H9 (cell line): Measurements from ENCODE around the gene CTAGE6. TPM values are rescaled to one million over a fixed set of nuclear protein-coding genes. Genes with fewer than 3 reads are reported as not detected.
"Not testable (repeated sequence)": the region's sequence is repeated elsewhere in the genome, so short reads cannot be mapped to it uniquely, and the experiment has no call there.

Experiments used
- DNase-seq: peaks from one replicate; pipeline ENCODE4 v3.0.0-alpha.2; 2017
- H2AFZ ChIP-seq: one replicate; pipeline ENCODE4 v1.6.1; 2013; ENCODE audit warnings: mild to moderate bottlenecking, low read length, control low read depth, moderate library complexity
- H2AK5ac ChIP-seq: 2 replicates; pipeline ENCODE4 v1.6.1; 2013; ENCODE audit warnings: low read length, control low read depth, mixed read lengths; ENCODE audit not compliant: insufficient read length
- H2BK120ac ChIP-seq: one replicate; pipeline ENCODE4 v1.6.1; 2013; ENCODE audit warnings: low read depth, mild to moderate bottlenecking, low read length, control low read depth, inconsistent platforms; ENCODE audit not compliant: poor library complexity, severe bottlenecking
- H2BK12ac ChIP-seq: 2 replicates; pipeline ENCODE4 v1.6.1; 2013; ENCODE audit warnings: low read length, control low read depth, mixed read lengths, low read depth; ENCODE audit not compliant: insufficient read length
- H2BK15ac ChIP-seq: 2 replicates; pipeline ENCODE4 v1.6.1; 2013; ENCODE audit warnings: low read depth, low read length, control low read depth
- H2BK20ac ChIP-seq: one replicate; pipeline ENCODE4 v1.6.1; 2013; ENCODE audit warnings: low read depth, mild to moderate bottlenecking, low read length, control low read depth, inconsistent platforms; ENCODE audit not compliant: poor library complexity, severe bottlenecking
- H2BK5ac ChIP-seq: 2 replicates; pipeline ENCODE4 v1.6.1; 2013; ENCODE audit warnings: low read length, control low read depth, mixed read lengths; ENCODE audit not compliant: insufficient read length
- H3K14ac ChIP-seq: 2 replicates; pipeline ENCODE4 v1.6.1; 2013; ENCODE audit warnings: low read length, control low read depth; ENCODE audit not compliant: insufficient read depth
- H3K18ac ChIP-seq: 2 replicates; pipeline ENCODE4 v1.6.1; 2013; ENCODE audit warnings: low read depth, mild to moderate bottlenecking, mixed read lengths, low read length, control low read depth; ENCODE audit not compliant: insufficient read length
- H3K23ac ChIP-seq: 2 replicates; pipeline ENCODE4 v1.6.1; 2013; ENCODE audit warnings: low read length, control low read depth, mixed read lengths, low read depth; ENCODE audit not compliant: insufficient read length
- H3K23me2 ChIP-seq: 2 replicates; pipeline ENCODE4 v1.6.1; 2013; ENCODE audit warnings: low read depth, mild to moderate bottlenecking, mixed read lengths, low read length, control low read depth; ENCODE audit not compliant: insufficient read length, poor library complexity, severe bottlenecking
- H3K27ac ChIP-seq: 2 replicates; pipeline ENCODE4 v1.5.1; 2013; ENCODE audit warnings: low read length, control low read depth, mixed read lengths, low read depth; ENCODE audit not compliant: insufficient read length
- H3K27me3 ChIP-seq: 2 replicates; pipeline ENCODE4 v1.6.1; 2013; ENCODE audit warnings: low read length, control low read depth, inconsistent platforms; ENCODE audit not compliant: insufficient read depth
- H3K4ac ChIP-seq: 2 replicates; pipeline ENCODE4 v1.6.1; 2013; ENCODE audit warnings: low read depth, mild to moderate bottlenecking, control low read depth, inconsistent platforms, low read length, moderate library complexity
- H3K4me1 ChIP-seq: 2 replicates; pipeline ENCODE4 v1.6.1; 2013; ENCODE audit warnings: low read length, control low read depth, inconsistent platforms; ENCODE audit not compliant: insufficient read depth
- H3K4me2 ChIP-seq: 2 replicates; pipeline ENCODE4 v1.6.1; 2013; ENCODE audit warnings: low read length, control low read depth, mixed read lengths; ENCODE audit not compliant: insufficient read length, insufficient read depth
- H3K56ac ChIP-seq: 2 replicates; pipeline ENCODE4 v1.6.1; 2013; ENCODE audit warnings: low read depth, mild to moderate bottlenecking, mixed read lengths, low read length, control low read depth; ENCODE audit not compliant: insufficient read length
- H3K79me1 ChIP-seq: 2 replicates; pipeline ENCODE4 v1.6.1; 2013; ENCODE audit warnings: low read depth, mild to moderate bottlenecking, moderate library complexity, low read length, control low read depth, inconsistent platforms; ENCODE audit not compliant: insufficient read depth, poor library complexity, severe bottlenecking
- H3K79me2 ChIP-seq: 2 replicates; pipeline ENCODE4 v1.6.1; 2013; ENCODE audit warnings: low read length, control low read depth, inconsistent platforms; ENCODE audit not compliant: insufficient read depth
- H3K9ac ChIP-seq: 2 replicates; pipeline ENCODE4 v1.6.1; 2013; ENCODE audit warnings: low read length, control low read depth, mixed read lengths; ENCODE audit not compliant: insufficient read length; ENCODE audit errors: extremely low read depth
- H3K9me3 ChIP-seq: one replicate; pipeline ENCODE4 v1.6.1; 2013; ENCODE audit warnings: low read depth, low read length, inconsistent platforms; ENCODE audit not compliant: control insufficient read depth
- H3T11ph ChIP-seq: one replicate; pipeline ENCODE4 v1.6.1; 2013; ENCODE audit warnings: mild to moderate bottlenecking, low read length, control low read depth, inconsistent platforms
- H4K20me1 ChIP-seq: one replicate; pipeline ENCODE4 v1.6.1; 2013; ENCODE audit not compliant: control insufficient read depth, insufficient read length, insufficient read depth
- H4K5ac ChIP-seq: 2 replicates; pipeline ENCODE4 v1.6.1; 2013; ENCODE audit warnings: low read depth, mild to moderate bottlenecking, mixed read lengths, low read length, control low read depth; ENCODE audit not compliant: insufficient read length
- H4K8ac ChIP-seq: replicated peaks from 2 replicates; pipeline ENCODE4 v1.6.1; 2013; ENCODE audit warnings: low read length, control low read depth, mixed read lengths, low read depth; ENCODE audit not compliant: insufficient read length
- H4K91ac ChIP-seq: 2 replicates; pipeline ENCODE4 v1.6.1; 2013; ENCODE audit warnings: low read depth, mild to moderate bottlenecking, moderate library complexity, mixed read lengths, low read length, control low read depth; ENCODE audit not compliant: insufficient read length
- H3K27ac Mint-ChIP-seq, 3 experiments: 2 replicates in 2 of 3; 3 replicates in 1 of 3; pipeline ENCODE4 v1.8.0; 2020 to 2021; ENCODE audit warnings: mixed read lengths in 3 of 3, mild to moderate bottlenecking in 1 of 3, moderate library complexity in 1 of 3
- H3K27me3 Mint-ChIP-seq: 2 replicates; pipeline ENCODE4 v1.8.0; 2021; ENCODE audit warnings: low read depth, mild to moderate bottlenecking, moderate library complexity, mixed read lengths
- H3K36me3 Mint-ChIP-seq, 3 experiments: 2 replicates in 2 of 3; 3 replicates in 1 of 3; pipeline ENCODE4 v1.8.0; 2020 to 2021; ENCODE audit warnings: low read depth in 3 of 3, mixed read lengths in 3 of 3; ENCODE audit not compliant: insufficient read depth in 1 of 3
- H3K4me1 Mint-ChIP-seq, 2 experiments: 2 replicates each; pipeline ENCODE4 v1.8.0; 2020; ENCODE audit warnings: mixed read lengths in 2 of 2
- H3K4me3 Mint-ChIP-seq, 2 experiments: 2 replicates in 1 of 2; 3 replicates in 1 of 2; pipeline ENCODE4 v1.8.0; 2020 to 2021; ENCODE audit warnings: mild to moderate bottlenecking in 2 of 2, mixed read lengths in 2 of 2, moderate library complexity in 1 of 2
- H3K9me3 Mint-ChIP-seq, 2 experiments: 2 replicates in 1 of 2; 3 replicates in 1 of 2; pipeline ENCODE4 v1.8.0; 2020; ENCODE audit warnings: mild to moderate bottlenecking in 2 of 2, mixed read lengths in 2 of 2, moderate library complexity in 1 of 2
- CTCF ChIP-seq: fragments of 200-600 bp; sonication (generic); conservative IDR thresholded peaks from 3 replicates; pipeline ENCODE4 v1.8.0; 2021; ENCODE audit warnings: antibody characterized with exemption, mild to moderate bottlenecking
- WGBS: extraction: QIAGEN DNeasy Blood & Tissue Kit; methylation state at CpG from one replicate; pipeline ENCODE4 v1.1.7; 2013; ENCODE audit warnings: missing lambda C conversion rate, low lambda C conversion rate, mixed read lengths; ENCODE audit not compliant: insufficient read length; ENCODE audit errors: extremely low coverage; 5-methylcytosine and 5-hydroxymethylcytosine counted together
- total RNA-seq: library from RNA; stranded (reverse); gene quantifications from 2 replicates; pipeline ENCODE4 v1.2.1, GENCODE V29; 2021

The CTAGE6 gene
- total RNA-seq, 1 experiment from 2014 or later: not detected

DNA sequence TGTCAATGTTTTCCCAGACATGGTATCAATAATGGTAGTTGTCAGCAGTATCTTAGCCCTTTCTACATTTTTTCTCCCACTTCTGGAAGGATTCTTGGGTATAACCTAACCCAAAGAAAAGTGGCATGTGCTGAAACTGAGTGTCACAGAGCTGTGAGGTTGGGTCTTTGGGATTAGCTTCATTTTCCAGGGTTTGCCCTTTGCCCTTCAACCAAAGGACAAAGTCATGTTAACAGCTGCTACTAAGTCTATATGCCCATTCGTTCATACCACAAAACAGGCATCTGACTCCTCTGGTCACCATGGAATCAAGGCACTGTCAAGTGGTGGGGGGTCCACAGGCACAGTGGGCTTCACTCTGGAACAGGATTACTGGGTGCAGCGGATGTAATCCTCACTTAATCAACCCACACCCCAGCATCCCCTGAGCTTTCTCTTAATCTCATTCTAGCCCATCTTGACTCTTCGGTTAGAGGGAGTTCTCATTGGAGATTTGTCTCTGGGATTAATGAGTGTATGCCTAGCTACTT is 29.1 kb downstream of the CTAGE6 start:
- H3K36me3 Mint-ChIP-seq: no peaks in the 10 kb centered on the region
- Histone ChIP-seq H2AFZ (no peak overlapping the region), H3K14ac (no peak overlapping the region), H2BK15ac (no peak overlapping the region), H3K18ac (no peak overlapping the region), H3K23ac (no peak overlapping the region), H3T11ph (no peak overlapping the region), H4K91ac (no peak overlapping the region), H4K20me1 (no peaks in the 10 kb centered on the region), H2BK120ac (no peak overlapping the region), H2AK5ac (no peak overlapping the region), H3K27ac (no peak overlapping the region), H2BK5ac (no peak overlapping the region), H3K79me1 (no peaks in the 10 kb centered on the region), H3K9me3 (no peaks in the 10 kb centered on the region), H3K23me2 (no peaks in the 10 kb centered on the region), H3K4me1 (no peaks in the 10 kb centered on the region), H3K4ac (no peak overlapping the region), H3K27me3 (no peaks in the 10 kb centered on the region), H3K9ac (no peak overlapping the region), H4K5ac (no peak overlapping the region), H4K8ac (no peak overlapping the region), H2BK12ac (no peak overlapping the region), H3K56ac (no peak overlapping the region), H2BK20ac (no peak overlapping the region), H3K79me2 (no peaks in the 10 kb centered on the region), H3K4me2 (no peak overlapping the region)
- H3K27ac Mint-ChIP-seq: no peak overlapping the region
- H3K27me3 Mint-ChIP-seq: no peaks in the 10 kb centered on the region
- no peaks in the 10 kb centered on the region for H3K9me3 Mint-ChIP-seq
- DNase-seq: no peak
- TF ChIP-seq CTCF: no peak
- H3K4me3 Mint-ChIP-seq: no peak overlapping the region
- no peaks in the 10 kb centered on the region for H3K4me1 Mint-ChIP-seq
- WGBS: no CpG with 5 or more reads among the region's 3 CpGs

- H4K91ac ChIP-seq, H3K56ac ChIP-seq, H3K9me3 ChIP-seq, H2AFZ ChIP-seq, H3K9me3 Mint-ChIP-seq, H3K36me3 Mint-ChIP-seq, H3T11ph ChIP-seq, H3K14ac ChIP-seq, H3K27me3 ChIP-seq, H2BK5ac ChIP-seq, H3K4ac ChIP-seq, H3K27ac Mint-ChIP-seq, H4K20me1 ChIP-seq, H2BK12ac ChIP-seq, H3K79me2 ChIP-seq, H3K4me1 ChIP-seq, H4K8ac ChIP-seq, H3K27ac ChIP-seq, H2AK5ac ChIP-seq, H4K5ac ChIP-seq, H2BK15ac ChIP-seq, H3K4me1 Mint-ChIP-seq, H3K4me2 ChIP-seq, H2BK120ac ChIP-seq, H3K27me3 Mint-ChIP-seq, H3K18ac ChIP-seq, H3K4me3 Mint-ChIP-seq, H3K23ac ChIP-seq, DNase-seq, H3K9ac ChIP-seq, H2BK20ac ChIP-seq, H3K23me2 ChIP-seq, H3K79me1 ChIP-seq: not testable (repeated sequence)
- WGBS: no CpG with 5 or more reads among the region's 7 CpGs
These were observed 29.9 kb downstream of the CTAGE6 start for GRCh38 chr7:143727561-143727960.
